ENCODE results near the gene SAA2. TPM values are rescaled to one million over a fixed set of nuclear protein-coding genes. Genes with fewer than 3 reads are reported as not detected.

Gene SAA2
- total RNA-seq, result under 1 TPM in 1 of 2 experiments, not detected in 1; 0.25 TPM
- polyA plus RNA-seq (2013, experiment 1 of 2), result not detected
- polyA plus RNA-seq (2013, experiment 2 of 2), result 0.04 TPM
- total RNA-seq, result 0 to 0.31 (median 0) reads per million in 172 experiments

- POLR2A ChIA-PET, result interaction anchor here (1.1 kb wide), 1 partner anchor 278 kb away, joined by 3 read pairs; the partner anchor contains the start of gene TSG101
- Mint-ChIP-seq H3K27ac (no peak within 1 kb of the TSS), H3K4me3 (no peak within 1 kb of the TSS), H3K4me1 (ENCODE audit: low read depth) (peaks cover 13% of the 10 kb centered on the region), H3K36me3 (ENCODE audit: low read depth) (no peaks in the 10 kb centered on the region), H3K9me3 (no peaks in the 10 kb centered on the region), H3K27me3 (no peaks in the 10 kb centered on the region)
- Histone ChIP-seq H3K9me3 (ENCODE audit: control insufficient read depth in 1 of 2, insufficient read depth in 1 of 2, low read length in 2 of 2) (no peaks in the 10 kb centered on the region), H3K4me3 (ENCODE audit: low read length) (no peak within 1 kb of the TSS), H3K36me3 (ENCODE audit: insufficient read depth, low read length) (no peaks in the 10 kb centered on the region), H3K27me3 (ENCODE audit: control insufficient read depth in 1 of 2, insufficient read depth in 2 of 2, low read length in 2 of 2) (no peaks in the 10 kb centered on the region), H3K4me1 (ENCODE audit: insufficient read depth, low read length) (peaks cover 14% of the 10 kb centered on the region), H3K27ac (ENCODE audit: low read depth in 1 of 2, low read length in 2 of 2) (no peak within 1 kb of the TSS)
- no peak for TF ChIP-seq CTCF (IDR thresholded peaks at IDR 0.05)
- DNase-seq, result no peak
- CTCF ChIA-PET, result no interaction called here
- intact Hi-C loops (cut with DNase I, micrococcal nuclease), result no loop called here
- ATAC-seq (ENCODE audit: poor library complexity), result no peak
Measured at GRCh38 chr11:18248561-18248960, at the start of gene SAA2. SAA2 (minus strand) TSS chr11:18248668; CDS start chr11:18248011, 657 bp downstream.

GRCh38 chr11:18295316-18295715 lies 46.8 kb upstream of the SAA2 start:
- H3K4me1 ChIP-seq (ENCODE audit: insufficient read depth, low read length), result no peaks in the 10 kb centered on the region
- no peak overlapping the region for H3K4me3 ChIP-seq (ENCODE audit: low read length)
- intact Hi-C loops (cut with DNase I, micrococcal nuclease), result loop anchor here in 1 of 2 experiments (10.0 kb wide), 1 partner anchor 199 kb away; no protein-coding TSS in a partner anchor
- POLR2A ChIA-PET, result interaction anchor here (0.6 kb wide), 1 partner anchor 8 kb away, joined by 3 read pairs; no protein-coding TSS in a partner anchor
- H3K9me3 ChIP-seq (ENCODE audit: control insufficient read depth in 1 of 2, insufficient read depth in 1 of 2, low read length in 2 of 2), result no peaks in the 10 kb centered on the region
- CTCF ChIA-PET, result no interaction called here
- ATAC-seq (ENCODE audit: poor library complexity), result no peak
- H3K27me3 ChIP-seq (ENCODE audit: control insufficient read depth in 1 of 2, insufficient read depth in 2 of 2, low read length in 2 of 2), result no peaks in the 10 kb centered on the region
- no peak overlapping the region for H3K4me3 Mint-ChIP-seq
- no peak for TF ChIP-seq CTCF (IDR thresholded peaks at IDR 0.05)
- no peak overlapping the region for H3K27ac Mint-ChIP-seq
- H3K36me3 ChIP-seq (ENCODE audit: insufficient read depth, low read length), result peaks cover 81% of the 10 kb centered on the region
- H3K27ac ChIP-seq (ENCODE audit: low read depth in 1 of 2, low read length in 2 of 2), result no peak overlapping the region
- H3K9me3 Mint-ChIP-seq, result no peaks in the 10 kb centered on the region
- DNase-seq, result no peak
- peaks cover 90% of the 10 kb centered on the region for H3K36me3 Mint-ChIP-seq (ENCODE audit: low read depth)
- no peaks in the 10 kb centered on the region for H3K4me1 Mint-ChIP-seq (ENCODE audit: low read depth)
- H3K27me3 Mint-ChIP-seq, result no peaks in the 10 kb centered on the region

- DNase-seq (no peak), ATAC-seq (ENCODE audit: poor library complexity) (no peak)
- no peaks in the 10 kb centered on the region for H3K9me3 Mint-ChIP-seq
- no peak overlapping the region for H3K27ac Mint-ChIP-seq
- Histone ChIP-seq H3K27ac (ENCODE audit: low read depth in 1 of 2, low read length in 2 of 2) (no peak overlapping the region), H3K4me1 (ENCODE audit: insufficient read depth, low read length) (no peaks in the 10 kb centered on the region), H3K4me3 (ENCODE audit: low read length) (no peak overlapping the region), H3K27me3 (ENCODE audit: control insufficient read depth in 1 of 2, insufficient read depth in 2 of 2, low read length in 2 of 2) (no peaks in the 10 kb centered on the region), H3K9me3 (ENCODE audit: control insufficient read depth in 1 of 2, insufficient read depth in 1 of 2, low read length in 2 of 2) (no peaks in the 10 kb centered on the region), H3K36me3 (ENCODE audit: insufficient read depth, low read length) (peaks cover 79% of the 10 kb centered on the region)
- TF ChIP-seq CTCF (IDR thresholded peaks at IDR 0.05), result no peak
- CTCF ChIA-PET, result no interaction called here
- no peak overlapping the region for H3K4me3 Mint-ChIP-seq
- intact Hi-C loops (cut with DNase I, micrococcal nuclease), result loop anchor here in 1 of 2 experiments (10.0 kb wide), 1 partner anchor 200 kb away; no protein-coding TSS in a partner anchor
- H3K36me3 Mint-ChIP-seq (ENCODE audit: low read depth), result peaks cover 90% of the 10 kb centered on the region
- H3K27me3 Mint-ChIP-seq, result no peaks in the 10 kb centered on the region
- H3K4me1 Mint-ChIP-seq (ENCODE audit: low read depth), result no peaks in the 10 kb centered on the region
- POLR2A ChIA-PET, result no interaction called here
Measured at GRCh38 chr11:18294862-18295261, 46.4 kb upstream of the SAA2 start.
